Measurements from ENCODE around the gene MCTP1.

DNA sequence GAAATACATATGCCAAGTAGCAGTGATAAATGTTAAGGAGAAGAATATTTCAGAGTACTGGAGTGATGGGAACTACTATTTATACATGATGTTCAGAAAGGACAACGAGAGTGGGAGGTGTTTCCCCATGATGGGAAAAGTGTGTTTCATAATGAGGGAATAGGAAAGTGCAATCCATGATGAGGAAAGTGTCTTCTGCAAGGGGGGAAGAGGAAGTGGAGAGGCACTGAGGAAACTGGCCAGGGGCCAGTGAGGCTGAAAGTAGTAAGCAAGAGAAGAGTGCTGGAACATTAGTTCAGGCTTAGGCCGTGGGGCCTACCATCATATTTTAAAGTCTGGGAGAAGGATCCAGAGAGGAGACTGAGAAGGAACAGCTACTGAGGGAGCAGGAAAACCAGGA, 339.2 kb downstream of the MCTP1 start:
- TF ChIP-seq GATA2 (IDR thresholded peaks at IDR 0.05; ENCODE audit: low read depth, low read length) (no peak), GATA3 (IDR thresholded peaks at IDR 0.05; ENCODE audit: low read depth, low read length) (no peak)
